Measurements from ENCODE around the gene FCSK.
"Not testable (repeated sequence)": the region's sequence is repeated elsewhere in the genome, so short reads cannot be mapped to it uniquely, and the experiment has no call there.

The FCSK gene

GRCh38 chr16:70454222-70455034, at the start of gene FCSK:
Gene FCSK (plus strand): TSS chr16:70454595. CDS start chr16:70463191, 8,596 bp downstream.
- peak in 1 of 2 donors; percentile 73 for DNase-seq

GRCh38 chr16:70406104-70406503, 48.3 kb upstream of the FCSK start:
- not testable (repeated sequence) for DNase-seq

GRCh38 chr16:70407811-70408274, 46.6 kb upstream of the FCSK start:
- no peak for DNase-seq

- DNase-seq = no peak
Measured at GRCh38 chr16:70410734-70411133, 43.7 kb upstream of the FCSK start.

GRCh38 chr16:70412385-70412784, 42.0 kb upstream of the FCSK start:
- DNase-seq = no peak

- DNase-seq = not testable (repeated sequence)
Measured at GRCh38 chr16:70413572-70413971, 40.8 kb upstream of the FCSK start.

- no peak for DNase-seq
Measured at GRCh38 chr16:70416748-70417616, 37.4 kb upstream of the FCSK start.

GRCh38 chr16:70417661-70418060, 36.7 kb upstream of the FCSK start:
- DNase-seq = no peak

GRCh38 chr16:70418274-70418992, 36.0 kb upstream of the FCSK start:
- no peak for DNase-seq

GRCh38 chr16:70418993-70419318, 35.4 kb upstream of the FCSK start:
- no peak for DNase-seq

- no peak for DNase-seq
Measured at GRCh38 chr16:70419384-70420327, 34.7 kb upstream of the FCSK start.

- DNase-seq = no peak
Measured at GRCh38 chr16:70421014-70421413, 33.4 kb upstream of the FCSK start.

- DNase-seq = no peak
Measured at GRCh38 chr16:70421473-70422311, 32.7 kb upstream of the FCSK start.

GRCh38 chr16:70422543-70422942, 31.9 kb upstream of the FCSK start:
- no peak for DNase-seq

GRCh38 chr16:70427786-70428177, 26.6 kb upstream of the FCSK start:
- no peak for DNase-seq

GRCh38 chr16:70428178-70428998, 26.0 kb upstream of the FCSK start:
- peak; percentile 96 to 99 for DNase-seq

- DNase-seq = no peak
Measured at GRCh38 chr16:70429888-70430666, 24.3 kb upstream of the FCSK start.

- peak; percentile 93 to 98 for DNase-seq
Measured at GRCh38 chr16:70430667-70431536, 23.5 kb upstream of the FCSK start.

Measured in inflammatory macrophage treated with lipopolysaccharide for 1 hour (primary cell).